Effector memory CD4-positive, alpha-beta T cell (primary cell): ENCODE results near the gene RESF1.

Experiments used
- DNase-seq, 3 donors: peaks; one replicate each; pipeline ENCODE4 v3.0.0-alpha.2; 2020
- H3K27ac ChIP-seq: 2 replicates; pipeline ENCODE4 v1.7.0; 2013; ENCODE audit warnings: mild to moderate bottlenecking, low read length, moderate library complexity; ENCODE audit not compliant: insufficient read depth, poor library complexity, severe bottlenecking
- H3K27me3 ChIP-seq: replicated peaks from 2 replicates; pipeline ENCODE4 v1.7.0; 2013; ENCODE audit warnings: mild to moderate bottlenecking, low read length; ENCODE audit not compliant: insufficient read depth, control insufficient read depth, poor library complexity, severe bottlenecking
- H3K36me3 ChIP-seq: 2 replicates; pipeline ENCODE4 v1.7.0; 2013; ENCODE audit warnings: mild to moderate bottlenecking, low read length, moderate library complexity; ENCODE audit not compliant: control insufficient read depth, insufficient read depth
- H3K4me1 ChIP-seq: 2 replicates; pipeline ENCODE4 v1.7.0; 2013; ENCODE audit warnings: low read length, mild to moderate bottlenecking; ENCODE audit not compliant: control insufficient read depth, insufficient read depth, poor library complexity, severe bottlenecking
- H3K4me3 ChIP-seq: 2 replicates; pipeline ENCODE4 v1.7.0; 2013; ENCODE audit warnings: low read length, low read depth, mild to moderate bottlenecking; ENCODE audit not compliant: insufficient read depth, poor library complexity, severe bottlenecking
- H3K9me3 ChIP-seq: 2 replicates; pipeline ENCODE4 v1.7.0; 2013; ENCODE audit warnings: mild to moderate bottlenecking, low read length, moderate library complexity; ENCODE audit not compliant: control insufficient read depth

RESF1 gene

DNA sequence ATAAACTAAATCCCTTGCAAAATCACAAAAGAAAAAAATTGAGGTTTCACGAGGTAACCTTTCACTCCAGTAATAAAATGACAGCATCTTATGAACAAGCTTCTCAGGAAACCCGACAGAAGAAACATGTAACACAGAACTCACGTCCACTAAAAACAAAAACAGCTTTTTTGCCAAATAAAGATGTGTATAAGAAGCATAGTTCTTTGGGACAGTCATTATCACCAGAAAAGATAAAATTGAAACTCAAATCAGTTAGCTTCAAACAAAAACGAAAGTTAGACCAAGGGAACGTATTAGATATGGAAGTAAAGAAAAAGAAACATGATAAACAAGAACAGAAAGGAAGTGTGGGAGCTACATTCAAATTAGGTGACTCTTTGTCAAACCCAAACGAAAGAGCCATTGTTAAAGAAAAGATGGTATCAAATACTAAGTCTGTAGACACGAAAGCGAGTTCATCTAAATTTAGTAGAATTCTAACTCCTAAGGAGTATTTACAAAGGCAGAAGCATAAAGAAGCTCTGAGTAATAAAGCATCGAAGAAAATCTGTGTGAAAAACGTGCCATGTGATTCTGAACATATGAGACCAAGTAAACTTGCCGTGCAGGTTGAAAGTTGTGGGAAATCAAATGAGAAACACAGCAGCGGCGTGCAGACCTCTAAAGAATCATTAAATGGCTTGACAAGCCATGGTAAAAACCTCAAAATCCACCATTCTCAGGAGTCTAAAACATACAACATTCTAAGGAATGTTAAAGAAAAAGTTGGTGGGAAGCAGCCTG is 25.8 kb downstream of the RESF1 start:
- H3K4me1 ChIP-seq, result no peaks in the 10 kb centered on the region
- H3K27me3 ChIP-seq, result no peaks in the 10 kb centered on the region
- H3K36me3 ChIP-seq, result peaks cover 54% of the 10 kb centered on the region
- peaks cover 36% of the 10 kb centered on the region for H3K9me3 ChIP-seq
- no peak for DNase-seq
- no peak overlapping the region for H3K27ac ChIP-seq
- H3K4me3 ChIP-seq, result no peak overlapping the region

DNA sequence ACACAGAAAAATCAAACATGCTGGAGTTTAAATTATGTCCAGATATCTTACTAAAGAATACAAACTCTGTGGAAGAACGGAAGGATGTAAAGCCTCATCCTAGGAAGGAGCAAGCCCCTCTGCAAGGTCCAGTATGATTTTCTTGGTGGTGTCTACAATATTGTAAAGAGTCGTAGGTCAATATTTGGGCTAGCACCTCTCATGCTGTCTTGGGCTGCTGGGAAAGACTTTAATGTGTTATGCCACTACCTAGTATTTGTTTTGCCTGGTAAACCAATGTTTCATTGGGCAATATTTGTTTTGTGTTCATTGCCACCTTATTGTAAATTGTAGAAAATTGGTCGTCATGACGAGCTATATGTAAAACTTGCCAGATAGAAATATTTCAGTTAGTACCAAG is 26.6 kb downstream of the RESF1 start:
- no peak for DNase-seq
- no peak overlapping the region for H3K4me3 ChIP-seq
- H3K4me1 ChIP-seq, result no peaks in the 10 kb centered on the region
- H3K9me3 ChIP-seq, result peaks cover 32% of the 10 kb centered on the region
- peaks cover 53% of the 10 kb centered on the region for H3K36me3 ChIP-seq
- H3K27ac ChIP-seq, result no peak overlapping the region
- H3K27me3 ChIP-seq, result no peaks in the 10 kb centered on the region

DNA sequence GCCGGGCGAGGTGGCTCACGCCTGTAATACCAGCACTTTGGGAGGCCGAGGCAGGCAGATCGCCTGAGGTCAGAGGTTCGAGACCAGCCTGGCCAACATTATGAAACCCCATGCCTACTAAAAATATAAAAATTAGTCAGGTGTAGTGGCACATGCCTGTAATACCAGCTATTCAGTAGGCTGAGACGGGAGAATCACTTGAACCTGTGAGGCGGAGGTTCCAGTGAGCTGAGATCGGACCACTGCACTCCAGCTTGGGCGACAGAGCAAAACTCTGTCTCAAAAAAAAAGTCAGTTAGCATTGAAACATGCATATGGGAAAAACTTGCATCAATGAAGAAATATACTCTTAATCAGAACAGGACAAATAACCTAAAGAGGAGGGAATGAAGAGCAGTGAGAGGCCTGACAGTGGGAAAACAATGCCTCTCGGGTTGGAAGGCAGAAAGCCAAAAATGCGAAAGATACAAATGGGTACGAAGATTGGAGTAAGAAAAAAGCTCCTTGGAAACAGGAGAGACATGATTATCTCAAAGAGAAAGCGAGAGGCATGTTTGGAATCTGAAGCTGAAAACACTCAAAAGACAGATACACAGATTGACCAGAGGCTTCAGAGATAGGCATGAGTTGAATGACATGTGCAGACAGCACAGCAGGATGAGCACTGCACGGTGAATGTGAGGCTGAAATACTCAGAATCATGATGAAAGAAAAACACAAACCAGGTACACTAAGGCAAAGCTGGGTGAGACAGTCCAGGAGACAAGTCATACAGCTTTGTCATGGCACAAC is 30.6 kb downstream of the RESF1 start:
- Histone ChIP-seq H3K4me3 (no peak overlapping the region), H3K9me3 (peaks cover 3% of the 10 kb centered on the region), H3K27me3 (no peaks in the 10 kb centered on the region), H3K36me3 (peaks cover 55% of the 10 kb centered on the region), H3K27ac (no peak overlapping the region), H3K4me1 (no peaks in the 10 kb centered on the region)
- no peak for DNase-seq

DNA sequence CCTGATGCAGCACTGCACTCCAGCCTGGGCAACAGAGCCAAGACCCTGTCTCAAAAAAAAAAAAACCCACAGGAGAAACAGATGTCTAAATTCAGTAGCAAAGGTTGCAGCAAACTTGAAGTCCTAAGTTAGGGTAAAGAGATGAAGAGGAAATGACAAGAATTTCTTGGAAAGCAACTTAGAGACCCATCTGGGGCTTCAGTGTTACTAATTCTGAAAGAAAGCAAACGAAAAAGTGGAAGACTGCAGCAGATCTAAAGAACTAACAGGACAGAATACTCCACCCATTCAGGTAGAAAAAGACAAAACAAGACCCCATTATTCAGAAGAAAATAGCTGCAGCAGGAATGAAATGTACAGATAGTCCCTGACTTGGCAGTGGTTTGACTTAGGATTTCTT is 31.9 kb downstream of the RESF1 start:
- peaks cover 61% of the 10 kb centered on the region for H3K36me3 ChIP-seq
- DNase-seq, result no peak
- H3K27ac ChIP-seq, result no peak overlapping the region
- H3K4me1 ChIP-seq, result no peaks in the 10 kb centered on the region
- H3K4me3 ChIP-seq, result no peak overlapping the region
- no peaks in the 10 kb centered on the region for H3K9me3 ChIP-seq
- no peaks in the 10 kb centered on the region for H3K27me3 ChIP-seq

DNA sequence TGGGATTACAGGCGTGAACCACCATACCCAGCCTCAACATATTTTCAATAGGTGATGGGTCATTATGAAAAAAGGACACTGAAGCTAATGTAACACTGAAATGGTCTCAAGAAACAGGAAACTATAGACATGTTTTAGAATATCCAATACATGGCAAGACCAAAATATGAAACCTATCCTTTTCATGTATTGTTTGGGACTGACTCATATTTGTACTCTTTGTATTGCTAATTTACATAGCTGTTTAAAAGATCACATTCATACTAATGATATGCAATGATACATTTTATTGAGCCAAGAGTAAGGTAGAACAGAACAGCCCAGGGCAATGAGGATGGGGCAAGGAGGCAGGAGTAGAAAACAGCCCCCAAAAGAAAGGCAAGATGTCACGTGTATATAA is 32.6 kb downstream of the RESF1 start:
- DNase-seq, result no peak
- Histone ChIP-seq H3K4me1 (no peaks in the 10 kb centered on the region), H3K27me3 (no peaks in the 10 kb centered on the region), H3K27ac (no peak overlapping the region), H3K4me3 (no peak overlapping the region), H3K9me3 (no peaks in the 10 kb centered on the region), H3K36me3 (peaks cover 66% of the 10 kb centered on the region)

DNA sequence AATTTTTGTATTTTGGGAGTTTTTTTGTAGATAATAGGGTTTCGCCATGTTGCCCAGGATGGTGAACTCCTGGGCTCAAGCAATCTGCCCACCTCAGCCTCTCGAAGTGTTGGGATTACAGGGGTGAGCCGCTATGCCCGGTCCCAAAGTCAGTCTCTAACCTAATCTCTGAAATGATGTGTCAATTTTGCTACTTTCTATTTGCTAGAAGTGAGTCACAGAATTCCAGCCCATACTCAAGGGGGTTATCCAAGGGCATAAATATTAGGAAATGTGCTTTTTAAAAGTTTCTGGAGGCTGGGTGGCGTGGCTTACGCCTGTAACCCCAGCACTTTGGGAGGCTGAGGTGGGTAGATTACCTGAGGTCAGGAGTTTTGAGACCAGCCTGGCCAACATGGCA is 40.5 kb downstream of the RESF1 start:
- Histone ChIP-seq H3K36me3 (peaks cover 52% of the 10 kb centered on the region), H3K27ac (no peak overlapping the region), H3K4me1 (no peaks in the 10 kb centered on the region), H3K9me3 (no peaks in the 10 kb centered on the region), H3K4me3 (no peak overlapping the region), H3K27me3 (no peaks in the 10 kb centered on the region)
- no peak for DNase-seq

DNA sequence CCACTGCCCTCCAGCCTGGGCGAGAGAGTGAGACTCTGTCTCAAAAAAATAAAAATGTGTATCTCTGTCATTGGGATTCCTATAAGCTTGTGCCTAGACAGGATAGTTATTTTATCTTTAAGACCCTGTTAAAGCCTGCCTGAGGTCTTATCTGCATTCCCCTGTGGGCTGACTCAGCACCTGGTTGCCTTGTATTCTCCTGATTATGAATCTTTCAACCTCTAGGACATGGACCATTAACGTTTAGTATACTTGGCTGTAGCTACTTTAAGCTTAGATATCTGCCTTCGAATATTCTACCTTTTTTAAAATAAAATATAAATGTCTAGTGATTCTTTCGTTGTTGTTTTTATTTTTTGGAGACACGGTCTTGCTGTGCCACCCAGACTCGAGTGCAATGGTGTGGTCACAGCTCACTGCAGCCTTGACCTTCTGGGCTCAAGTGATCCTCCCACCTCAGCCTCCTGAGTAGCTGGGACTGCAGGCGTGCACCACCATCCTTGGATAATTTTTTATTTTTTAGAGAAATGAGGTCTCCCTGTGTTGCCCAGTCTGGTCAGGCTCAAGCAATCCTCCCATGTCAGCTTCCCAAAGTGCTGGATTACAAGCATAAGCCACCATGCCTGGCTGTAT is 41.3 kb downstream of the RESF1 start:
- H3K36me3 ChIP-seq, result peaks cover 44% of the 10 kb centered on the region
- H3K9me3 ChIP-seq, result no peaks in the 10 kb centered on the region
- no peak overlapping the region for H3K27ac ChIP-seq
- H3K4me3 ChIP-seq, result no peak overlapping the region
- H3K4me1 ChIP-seq, result no peaks in the 10 kb centered on the region
- H3K27me3 ChIP-seq, result no peaks in the 10 kb centered on the region
- no peak for DNase-seq

DNA sequence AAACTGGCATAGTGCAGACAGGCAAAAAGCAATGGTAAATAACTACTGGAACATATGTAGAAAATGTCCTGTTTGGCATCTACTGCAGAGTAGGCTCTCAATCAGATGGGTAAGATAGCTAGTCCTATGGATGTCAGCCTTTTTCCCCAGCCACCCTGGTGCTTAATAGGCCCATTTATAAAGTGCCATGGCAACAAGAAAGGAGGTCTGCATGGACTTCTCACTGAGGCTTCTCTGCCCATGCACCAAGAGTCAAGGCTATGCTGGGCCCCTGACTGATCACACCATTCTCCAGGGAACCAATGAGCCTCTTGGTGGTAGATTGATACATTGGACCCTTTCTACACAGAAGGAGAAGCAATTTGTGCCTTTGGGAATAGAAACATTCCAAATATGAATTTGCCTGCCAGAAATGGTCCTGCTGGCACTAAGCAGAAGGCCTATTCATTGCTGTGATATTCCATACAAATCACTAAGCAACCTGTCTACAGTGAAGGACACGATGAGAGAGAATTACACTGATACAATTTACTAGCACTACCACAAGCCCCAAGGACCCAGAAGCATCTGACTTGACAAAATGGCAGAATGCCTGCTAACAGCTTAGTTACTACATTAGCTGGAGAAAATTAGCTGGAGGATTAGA is 43.8 kb downstream of the RESF1 start:
- H3K4me1 ChIP-seq, result no peaks in the 10 kb centered on the region
- no peak overlapping the region for H3K27ac ChIP-seq
- no peak overlapping the region for H3K4me3 ChIP-seq
- H3K27me3 ChIP-seq, result no peaks in the 10 kb centered on the region
- no peaks in the 10 kb centered on the region for H3K9me3 ChIP-seq
- no peak for DNase-seq
- peaks cover 23% of the 10 kb centered on the region for H3K36me3 ChIP-seq

DNA sequence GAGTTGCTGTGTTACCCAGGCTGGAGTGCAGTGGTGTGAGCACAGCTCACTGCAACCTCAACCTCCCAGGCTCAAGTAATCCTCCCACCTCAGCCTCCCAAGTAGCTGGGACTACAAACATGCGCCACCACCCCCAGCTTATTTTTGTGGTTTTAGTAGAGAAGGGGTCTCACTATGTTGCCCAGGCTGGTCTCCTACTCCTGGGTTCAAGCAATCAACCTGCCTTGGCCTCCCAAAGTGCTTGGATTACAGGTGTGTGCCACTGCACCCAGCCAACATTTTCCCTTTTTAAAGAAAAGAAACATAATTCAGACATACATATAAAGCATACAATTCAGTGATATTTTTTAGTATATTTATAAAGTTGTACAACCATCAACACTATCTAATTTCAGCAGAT is 44.4 kb downstream of the RESF1 start:
- H3K36me3 ChIP-seq, result peaks cover 17% of the 10 kb centered on the region
- H3K4me3 ChIP-seq, result no peak overlapping the region
- no peak for DNase-seq
- H3K9me3 ChIP-seq, result no peaks in the 10 kb centered on the region
- H3K4me1 ChIP-seq, result no peaks in the 10 kb centered on the region
- no peaks in the 10 kb centered on the region for H3K27me3 ChIP-seq
- H3K27ac ChIP-seq, result no peak overlapping the region
